ENCODE results near the gene RPN2. TPM values are rescaled to one million over a fixed set of nuclear protein-coding genes. Genes with fewer than 3 reads are reported as not detected.

RPN2 gene
- total and polyA plus RNA-seq, 4 donors: 153 to 241 (median 177) TPM

DNA sequence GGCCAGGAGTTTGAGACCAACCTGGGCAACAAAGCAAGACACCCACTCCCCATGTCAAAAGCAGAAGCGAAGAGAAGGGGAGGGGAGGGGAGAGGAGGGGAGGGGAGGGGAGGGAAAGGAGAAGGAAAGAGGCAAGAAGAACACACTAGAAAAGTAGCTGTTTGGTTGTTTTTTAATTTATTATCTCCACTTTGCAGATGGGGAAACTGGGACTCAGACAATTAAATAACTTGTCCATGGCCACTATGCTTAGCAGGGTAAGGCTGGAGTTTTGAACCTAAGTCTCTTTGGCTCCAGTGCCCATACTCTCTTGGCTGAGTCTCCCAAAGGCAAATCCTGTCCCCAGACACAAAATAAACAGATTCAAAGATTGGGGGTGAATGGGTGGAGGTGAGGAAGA, 94.9 kb downstream of the RPN2 start (continued):
- TF ChIP-seq EGR1 (IDR thresholded peaks at IDR 0.05; ENCODE audit: low read depth in 2 of 2) (no peak), FOXA1 (IDR thresholded peaks at IDR 0.05) (no peak), JUND (IDR thresholded peaks at IDR 0.05) (no peak), ZBTB33 (IDR thresholded peaks at IDR 0.05) (no peak), HNF4G (IDR thresholded peaks at IDR 0.05) (no peak)

DNA sequence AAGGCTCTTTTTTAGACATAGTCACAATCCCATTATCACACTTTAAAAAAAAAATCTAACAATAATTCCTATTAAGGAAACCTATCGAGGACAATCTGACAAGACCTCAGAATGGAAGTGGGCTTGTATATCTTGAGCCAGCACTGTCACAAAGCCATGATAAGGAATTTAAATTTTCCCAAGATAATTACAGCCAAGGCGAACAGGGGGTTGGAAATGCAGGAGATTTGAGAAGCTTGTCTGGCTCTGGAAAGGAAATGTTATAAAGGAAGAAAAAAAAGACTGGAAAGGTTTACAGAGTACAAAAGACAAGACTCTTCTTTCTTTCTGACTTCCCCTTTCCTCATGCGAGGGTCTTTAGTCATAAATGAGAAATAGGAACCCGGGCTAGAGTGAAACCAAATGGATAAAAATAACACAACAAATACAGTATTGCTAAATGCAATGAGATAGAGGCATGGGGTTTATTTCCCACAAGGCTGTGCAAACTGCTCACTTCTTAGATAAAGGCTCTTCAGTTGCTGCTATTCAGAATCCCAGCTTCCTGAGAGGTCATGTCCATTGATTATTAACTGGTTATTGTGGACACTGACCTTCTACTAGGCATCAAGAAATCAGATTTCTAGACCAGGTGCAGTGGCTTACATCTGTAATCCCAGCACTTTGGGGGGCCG, 95.9 kb downstream of the RPN2 start:
- 51% methylated on average over 5 of the region's 5 CpGs for WGBS
- Histone ChIP-seq H3K9me3 (ENCODE audit: control insufficient read depth in 4 of 4, low read length in 3 of 4) (no peaks in the 10 kb centered on the region), H3K9ac (ENCODE audit: low read depth in 1 of 2, low read length in 2 of 2) (no peak overlapping the region), H3K36me3 (ENCODE audit: control insufficient read depth in 4 of 4, insufficient read depth in 3 of 4, low read depth in 1 of 4, low read length in 3 of 4) (no peaks in the 10 kb centered on the region), H3K27ac (ENCODE audit: low read depth in 1 of 2, low read length in 2 of 2) (peak overlapping the region in 1 of 2 donors; percentile 24), H3K27me3 (ENCODE audit: control insufficient read depth in 4 of 4, insufficient read depth in 4 of 4, low read length in 3 of 4) (no peaks in the 10 kb centered on the region), H3K4me3 (ENCODE audit: low read depth in 1 of 3, low read length in 3 of 3) (no peak overlapping the region), H3K4me1 (ENCODE audit: control insufficient read depth in 4 of 4, insufficient read depth in 4 of 4, low read length in 3 of 4) (peaks cover 4 to 14% (median 5%) of the 10 kb centered on the region in 4 donors)
- no peak for DNase-seq (ENCODE audit: low spot score)
- TF ChIP-seq, protein P1, sequence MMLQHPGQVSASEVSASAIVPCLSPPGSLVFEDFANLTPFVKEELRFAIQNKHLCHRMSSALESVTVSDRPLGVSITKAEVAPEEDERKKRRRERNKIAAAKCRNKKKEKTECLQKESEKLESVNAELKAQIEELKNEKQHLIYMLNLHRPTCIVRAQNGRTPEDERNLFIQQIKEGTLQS (IDR thresholded peaks at IDR 0.05): no peak
- TF ChIP-seq HNF4A (conservative IDR thresholded peaks at IDR 0.05) (peak in 1 of 2 donors; percentile 28), SP1 (IDR thresholded peaks at IDR 0.05) (peak; percentile 15), RAD21 (IDR thresholded peaks at IDR 0.05) (peak in 1 of 2 donors; percentile 11), RXRA (IDR thresholded peaks at IDR 0.05) (no peak)

GRCh38 chr20:37276494-37277252, 97.5 kb downstream of the RPN2 start:
- Histone ChIP-seq H3K9ac (ENCODE audit: low read depth in 1 of 2, low read length in 2 of 2) (no peak overlapping the region), H3K27me3 (ENCODE audit: control insufficient read depth in 4 of 4, insufficient read depth in 4 of 4, low read length in 3 of 4) (no peaks in the 10 kb centered on the region), H3K4me1 (ENCODE audit: control insufficient read depth in 4 of 4, insufficient read depth in 4 of 4, low read length in 3 of 4) (peaks cover 4 to 14% (median 5%) of the 10 kb centered on the region in 4 donors), H3K4me3 (ENCODE audit: low read depth in 1 of 3, low read length in 3 of 3) (no peak overlapping the region), H3K9me3 (ENCODE audit: control insufficient read depth in 4 of 4, low read length in 3 of 4) (no peaks in the 10 kb centered on the region), H3K27ac (ENCODE audit: low read depth in 1 of 2, low read length in 2 of 2) (peak overlapping the region; percentile 15 to 62), H3K36me3 (ENCODE audit: control insufficient read depth in 4 of 4, insufficient read depth in 3 of 4, low read depth in 1 of 4, low read length in 3 of 4) (no peaks in the 10 kb centered on the region)
- whole genome bisulfite sequencing: 24% methylated on average over 15 of the region's 15 CpGs
- DNase-seq (ENCODE audit: low spot score): no peak
- no peak for TF ChIP-seq JUND (IDR thresholded peaks at IDR 0.05)
- no peak for TF ChIP-seq HNF4A (conservative IDR thresholded peaks at IDR 0.05)
- no peak for TF ChIP-seq FOXA1 (IDR thresholded peaks at IDR 0.05)
- TF ChIP-seq SP1 (IDR thresholded peaks at IDR 0.05): peak; percentile 13
- no peak for TF ChIP-seq HNF4G (IDR thresholded peaks at IDR 0.05)
- TF ChIP-seq, protein P2, sequence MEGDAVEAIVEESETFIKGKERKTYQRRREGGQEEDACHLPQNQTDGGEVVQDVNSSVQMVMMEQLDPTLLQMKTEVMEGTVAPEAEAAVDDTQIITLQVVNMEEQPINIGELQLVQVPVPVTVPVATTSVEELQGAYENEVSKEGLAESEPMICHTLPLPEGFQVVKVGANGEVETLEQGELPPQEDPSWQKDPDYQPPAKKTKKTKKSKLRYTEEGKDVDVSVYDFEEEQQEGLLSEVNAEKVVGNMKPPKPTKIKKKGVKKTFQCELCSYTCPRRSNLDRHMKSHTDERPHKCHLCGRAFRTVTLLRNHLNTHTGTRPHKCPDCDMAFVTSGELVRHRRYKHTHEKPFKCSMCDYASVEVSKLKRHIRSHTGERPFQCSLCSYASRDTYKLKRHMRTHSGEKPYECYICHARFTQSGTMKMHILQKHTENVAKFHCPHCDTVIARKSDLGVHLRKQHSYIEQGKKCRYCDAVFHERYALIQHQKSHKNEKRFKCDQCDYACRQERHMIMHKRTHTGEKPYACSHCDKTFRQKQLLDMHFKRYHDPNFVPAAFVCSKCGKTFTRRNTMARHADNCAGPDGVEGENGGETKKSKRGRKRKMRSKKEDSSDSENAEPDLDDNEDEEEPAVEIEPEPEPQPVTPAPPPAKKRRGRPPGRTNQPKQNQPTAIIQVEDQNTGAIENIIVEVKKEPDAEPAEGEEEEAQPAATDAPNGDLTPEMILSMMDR (IDR thresholded peaks at IDR 0.05; ENCODE audit: low read depth, low read length, missing input control): no peak
- peak; percentile 17 for TF ChIP-seq YY1 (IDR thresholded peaks at IDR 0.05)
- TF ChIP-seq FOXA2 (IDR thresholded peaks at IDR 0.05): no peak
- TF ChIP-seq TAF1 (conservative IDR thresholded peaks at IDR 0.05): no peak
- TF ChIP-seq NR2F2 (IDR thresholded peaks at IDR 0.05): peak; percentile 85
- TF ChIP-seq, protein P1 (IDR thresholded peaks at IDR 0.05): no peak
- TF ChIP-seq GABPA (IDR thresholded peaks at IDR 0.05 in 1 of 2, conservative IDR thresholded peaks at IDR 0.05 in 1 of 2): no peak
- no peak for TF ChIP-seq REST (IDR thresholded peaks at IDR 0.05)
- no peak for TF ChIP-seq EGR1 (IDR thresholded peaks at IDR 0.05; ENCODE audit: low read depth in 2 of 2)
- peak in 1 of 2 donors; percentile 20 for TF ChIP-seq RXRA (IDR thresholded peaks at IDR 0.05)
- TF ChIP-seq MAX (IDR thresholded peaks at IDR 0.05): peak; percentile 38
- peak; percentile 53 to 64 for TF ChIP-seq RAD21 (IDR thresholded peaks at IDR 0.05)

Data from liver (tissue), 9 donors.